DOHH2 (cell line): ENCODE measurements around the gene RPTN.

ENCODE experiments used
- EZH2phosphoT487 ChIP-seq: fragments of 200-600 bp; sonication (generic); IDR thresholded peaks from 2 replicates; pipeline ENCODE4 v1.6.1; 2017; ENCODE audit warnings: borderline replicate concordance, mild to moderate bottlenecking, antibody characterized with exemption, low read length, moderate library complexity, mixed read lengths
- TF ChIP-seq, protein P1 (sequence below): fragments of 200-600 bp; sonication (generic); IDR thresholded peaks from one replicate; pipeline ENCODE4 v1.5.1; 2014; ENCODE audit warnings: antibody characterized with exemption, mild to moderate bottlenecking, low read depth, low read length; ENCODE audit not compliant: poor library complexity, severe bottlenecking

DNA sequence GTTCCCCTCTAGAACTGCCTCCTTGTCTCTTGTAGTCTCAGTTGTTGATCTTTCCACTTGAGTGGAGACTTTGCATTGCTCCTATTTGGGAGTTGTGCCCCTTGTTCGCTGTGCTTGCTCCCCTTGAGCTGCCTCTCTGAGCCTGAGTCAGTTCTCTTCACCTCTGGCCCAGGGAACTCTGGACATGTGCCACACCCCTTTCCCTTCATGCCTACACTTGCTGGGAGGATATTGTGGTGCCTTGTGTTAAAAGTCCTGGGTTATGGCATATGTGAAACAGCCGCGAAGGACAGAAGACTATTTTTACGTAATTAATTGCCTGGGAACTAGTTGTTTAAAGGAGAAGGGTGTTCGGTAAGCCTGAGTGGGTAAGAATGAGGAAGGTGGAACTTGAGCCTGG is 32.2 kb upstream of the RPTN start:
- TF ChIP-seq, protein P1, sequence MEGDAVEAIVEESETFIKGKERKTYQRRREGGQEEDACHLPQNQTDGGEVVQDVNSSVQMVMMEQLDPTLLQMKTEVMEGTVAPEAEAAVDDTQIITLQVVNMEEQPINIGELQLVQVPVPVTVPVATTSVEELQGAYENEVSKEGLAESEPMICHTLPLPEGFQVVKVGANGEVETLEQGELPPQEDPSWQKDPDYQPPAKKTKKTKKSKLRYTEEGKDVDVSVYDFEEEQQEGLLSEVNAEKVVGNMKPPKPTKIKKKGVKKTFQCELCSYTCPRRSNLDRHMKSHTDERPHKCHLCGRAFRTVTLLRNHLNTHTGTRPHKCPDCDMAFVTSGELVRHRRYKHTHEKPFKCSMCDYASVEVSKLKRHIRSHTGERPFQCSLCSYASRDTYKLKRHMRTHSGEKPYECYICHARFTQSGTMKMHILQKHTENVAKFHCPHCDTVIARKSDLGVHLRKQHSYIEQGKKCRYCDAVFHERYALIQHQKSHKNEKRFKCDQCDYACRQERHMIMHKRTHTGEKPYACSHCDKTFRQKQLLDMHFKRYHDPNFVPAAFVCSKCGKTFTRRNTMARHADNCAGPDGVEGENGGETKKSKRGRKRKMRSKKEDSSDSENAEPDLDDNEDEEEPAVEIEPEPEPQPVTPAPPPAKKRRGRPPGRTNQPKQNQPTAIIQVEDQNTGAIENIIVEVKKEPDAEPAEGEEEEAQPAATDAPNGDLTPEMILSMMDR: no peak
- TF ChIP-seq EZH2phosphoT487: no peak
